Fibroblast of lung (primary cell): ENCODE results near the gene IFT81. TPM values are rescaled to one million over a fixed set of nuclear protein-coding genes. Genes with fewer than 3 reads are reported as not detected.

Experiments used
- DNase-seq, 2 donors: peaks; one replicate each; pipeline versions ENCODE4 v3.0.0 to v3.0.0-alpha.2; 2010; ENCODE audit warnings: low read depth in 2 of 2
- H2AFZ ChIP-seq: 2 replicates; pipeline ENCODE4 v1.5.1; 2012; ENCODE audit warnings: low read length, control low read depth, inconsistent platforms
- H3K27ac ChIP-seq: 2 replicates; pipeline ENCODE4 v1.5.1; 2011; ENCODE audit warnings: low read length, control low read depth; ENCODE audit not compliant: insufficient read depth
- H3K27me3 ChIP-seq: 2 replicates; pipeline ENCODE4 v1.5.1; 2011; ENCODE audit warnings: mild to moderate bottlenecking, low read length; ENCODE audit not compliant: control insufficient read depth, insufficient read depth
- H3K36me3 ChIP-seq: 2 replicates; pipeline ENCODE4 v1.5.1; 2011; ENCODE audit warnings: low read length; ENCODE audit not compliant: control insufficient read depth, insufficient read depth
- H3K4me1 ChIP-seq: 2 replicates; pipeline ENCODE4 v1.5.1; 2011; ENCODE audit warnings: low read length; ENCODE audit not compliant: control insufficient read depth, insufficient read depth; ENCODE audit errors: extremely low read depth
- H3K4me2 ChIP-seq: 2 replicates; pipeline ENCODE4 v1.5.1; 2011; ENCODE audit warnings: low read length, control low read depth; ENCODE audit not compliant: insufficient read depth; ENCODE audit errors: extremely low read depth
- H3K4me3 ChIP-seq, 4 experiments: fragments of 200-600 bp in 1 of 4; sonication (generic) in 1 of 4; replicated peaks in 1 of 4; 2 replicates each; pipeline ENCODE4 v1.5.1; 2011 to 2016; ENCODE audit warnings: low read length in 4 of 4, low read depth in 3 of 4, mild to moderate bottlenecking in 3 of 4, control low read depth in 2 of 4, inconsistent platforms in 1 of 4, mixed read lengths in 1 of 4; ENCODE audit not compliant: insufficient read depth in 1 of 4; ENCODE audit errors: control extremely low read depth in 1 of 4
- H3K79me2 ChIP-seq: 2 replicates; pipeline ENCODE4 v1.5.1; 2012; ENCODE audit warnings: mild to moderate bottlenecking, low read length, inconsistent platforms; ENCODE audit not compliant: control insufficient read depth, insufficient read depth
- H3K9ac ChIP-seq: 2 replicates; pipeline ENCODE4 v1.5.1; 2011; ENCODE audit warnings: mild to moderate bottlenecking, low read length, control low read depth; ENCODE audit not compliant: insufficient read depth
- H3K9me3 ChIP-seq: 2 replicates; pipeline ENCODE4 v1.5.1; 2012; ENCODE audit warnings: low read depth, low read length; ENCODE audit not compliant: control insufficient read depth, insufficient read depth
- H4K20me1 ChIP-seq: 2 replicates; pipeline ENCODE4 v1.5.1; 2011; ENCODE audit warnings: low read length; ENCODE audit not compliant: control insufficient read depth, insufficient read depth; ENCODE audit errors: extremely low read depth
- CTCF ChIP-seq, 2 donors: IDR thresholded peaks in 1 of 2; conservative IDR thresholded peaks in 1 of 2; 1 replicate in 1 of 2; 2 replicates in 1 of 2; pipeline ENCODE4 v1.5.1; 2011 to 2012; ENCODE audit warnings: low read length in 2 of 2, control low read depth in 1 of 2, inconsistent platforms in 1 of 2, low read depth in 1 of 2, mild to moderate bottlenecking in 1 of 2
- EZH2 ChIP-seq: IDR thresholded peaks from 2 replicates; pipeline ENCODE4 v1.5.1; 2012; ENCODE audit warnings: low read length, control low read depth, mild to moderate bottlenecking; ENCODE audit errors: missing control alignments
- polyA plus RNA-seq, 2 donors: library from polyadenylated mRNA; depleted of rRNA in 1 of 2; stranded (reverse) in 1 of 2; unstranded in 1 of 2; fragments of >200 nt; gene quantifications; 2 replicates each; pipeline ENCODE4 v1.2.1, GENCODE V29; 2011 to 2012; ENCODE audit warnings: missing spikeins in 1 of 2
- total RNA-seq: library from RNA; depleted of rRNA; stranded (reverse); fragments of >200 nt; gene quantifications from 2 replicates; pipeline ENCODE4 v1.2.1, GENCODE V29; 2014

IFT81 gene
- total and polyA plus RNA-seq, 2 donors (not counting 1 experiment from before 2014, with no cell fraction given), result 17.7 to 23.6 TPM

- H3K27me3 ChIP-seq, result no peaks in the 10 kb centered on the region
- H2AFZ ChIP-seq, result no peak overlapping the region
- no peak overlapping the region for H3K27ac ChIP-seq
- no peak overlapping the region for H3K4me2 ChIP-seq
- DNase-seq, result no peak
- no peaks in the 10 kb centered on the region for H3K4me1 ChIP-seq
- TF ChIP-seq EZH2 (no peak), CTCF (conservative IDR thresholded peaks at IDR 0.05 in 1 of 2, IDR thresholded peaks at IDR 0.05 in 1 of 2; ENCODE audit: low read depth in 1 of 2, low read length in 2 of 2) (no peak)
- no peaks in the 10 kb centered on the region for H3K36me3 ChIP-seq
- H3K4me3 ChIP-seq, result no peak overlapping the region
- no peaks in the 10 kb centered on the region for H3K9me3 ChIP-seq
- H3K9ac ChIP-seq, result no peak overlapping the region
- H3K79me2 ChIP-seq, result no peaks in the 10 kb centered on the region
- no peaks in the 10 kb centered on the region for H4K20me1 ChIP-seq
Observed at GRCh38 chr12:110244829-110245228, 120.7 kb downstream of the IFT81 start.

DNA sequence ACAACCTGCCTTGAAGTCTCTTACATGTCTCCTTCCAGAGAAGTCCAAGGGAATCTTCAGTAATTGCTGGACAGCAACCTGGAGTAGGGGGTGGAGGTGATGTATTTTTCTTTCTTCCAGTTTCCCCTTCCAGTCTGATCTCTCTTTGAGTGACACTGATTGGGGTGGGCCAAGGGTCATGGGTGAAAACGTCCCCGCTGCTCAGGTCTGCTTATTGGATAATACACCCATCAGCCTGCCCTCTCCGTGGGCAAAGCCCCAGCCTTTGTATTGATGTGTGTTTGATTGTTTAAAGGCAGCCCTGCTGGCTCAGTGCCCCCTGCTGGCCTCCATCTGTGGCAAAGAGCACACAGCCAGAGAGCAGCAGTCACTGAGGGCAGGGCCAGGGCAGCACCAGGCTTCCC lies 121.2 kb downstream of the IFT81 start:
- no peaks in the 10 kb centered on the region for H4K20me1 ChIP-seq
- no peaks in the 10 kb centered on the region for H3K36me3 ChIP-seq
- no peak overlapping the region for H3K4me2 ChIP-seq
- no peak overlapping the region for H2AFZ ChIP-seq
- no peaks in the 10 kb centered on the region for H3K4me1 ChIP-seq
- DNase-seq, result no peak
- H3K9me3 ChIP-seq, result no peaks in the 10 kb centered on the region
- no peaks in the 10 kb centered on the region for H3K79me2 ChIP-seq
- H3K9ac ChIP-seq, result no peak overlapping the region
- H3K27me3 ChIP-seq, result no peaks in the 10 kb centered on the region
- TF ChIP-seq EZH2, result no peak
- TF ChIP-seq CTCF (conservative IDR thresholded peaks at IDR 0.05 in 1 of 2, IDR thresholded peaks at IDR 0.05 in 1 of 2; ENCODE audit: low read depth in 1 of 2, low read length in 2 of 2), result peak in 1 of 2 donors; percentile 44
- no peak overlapping the region for H3K4me3 ChIP-seq
- no peak overlapping the region for H3K27ac ChIP-seq

GRCh38 chr12:110246636-110247339 lies 122.6 kb downstream of the IFT81 start:
- H3K27me3 ChIP-seq, result no peaks in the 10 kb centered on the region
- H4K20me1 ChIP-seq, result no peaks in the 10 kb centered on the region
- H3K9ac ChIP-seq, result peak overlapping the region; percentile 12
- H2AFZ ChIP-seq, result no peak overlapping the region
- H3K4me1 ChIP-seq, result no peaks in the 10 kb centered on the region
- H3K4me3 ChIP-seq, result no peak overlapping the region
- no peaks in the 10 kb centered on the region for H3K36me3 ChIP-seq
- H3K27ac ChIP-seq, result no peak overlapping the region
- no peak overlapping the region for H3K4me2 ChIP-seq
- H3K9me3 ChIP-seq, result no peaks in the 10 kb centered on the region
- no peak for DNase-seq
- TF ChIP-seq CTCF (conservative IDR thresholded peaks at IDR 0.05 in 1 of 2, IDR thresholded peaks at IDR 0.05 in 1 of 2; ENCODE audit: low read depth in 1 of 2, low read length in 2 of 2) (no peak), EZH2 (no peak)
- H3K79me2 ChIP-seq, result no peaks in the 10 kb centered on the region
